Motor neuron (in vitro differentiated cells): ENCODE results near the gene SH3TC2. TPM values are rescaled to one million over a fixed set of nuclear protein-coding genes. Genes with fewer than 3 reads are reported as not detected.

Experiments
- ATAC-seq, 8 experiments: fragments of 200-7000 bp; cut with Tn5 transposase; replicated peaks in 6 of 8; 2 replicates each; pipeline ENCODE4 v1.8.0; 2021; ENCODE audit warnings: mild to moderate bottlenecking in 8 of 8, moderate library complexity in 8 of 8
- H3K27ac ChIP-seq, 2 donors: fragments of 250-450 bp; sonication (Bioruptor Pico); 2 replicates each; pipeline ENCODE4 v1.9.0; 2021; ENCODE audit warnings: antibody characterized with exemption in 2 of 2, mild to moderate bottlenecking in 2 of 2, moderate library complexity in 1 of 2
- H3K4me1 ChIP-seq, 2 donors: fragments of 250-450 bp; sonication (Bioruptor Pico); replicated peaks in 1 of 2; 2 replicates each; pipeline ENCODE4 v1.6.1; 2021; ENCODE audit warnings: antibody characterized with exemption in 2 of 2, mild to moderate bottlenecking in 2 of 2, moderate library complexity in 1 of 2
- H3K4me3 ChIP-seq, 5 donors: fragments of 250-450 bp; sonication (Bioruptor Pico); 2 replicates each; pipeline ENCODE4 v1.9.0; 2021; ENCODE audit warnings: antibody characterized with exemption in 5 of 5, mild to moderate bottlenecking in 5 of 5, moderate library complexity in 4 of 5
- WGBS, 10 experiments: fragments of 450-650 bp; shearing (Covaris generic); methylation state at CpG; one replicate each; pipeline ENCODE4 v1.0.0; 2022; 5-methylcytosine and 5-hydroxymethylcytosine counted together
- in situ Hi-C, 9 experiments: fragments of 400-800 bp; cut with MboI; loops; one replicate each; pipeline ENCODE4 v1.15.0; 2021; ENCODE audit warnings: low sequenced_read_pairs in 9 of 9, low pct_unique_long_range_greater_than_20kb in 2 of 9; ENCODE audit not compliant: unreplicated experiment in 9 of 9
- total RNA-seq, 8 experiments: library from RNA; unstranded; fragments of 300-600 nt; gene quantifications; 2 replicates each; pipeline versions ENCODE4 v1.2.3 to v1.2.4, GENCODE V29; 2022

Gene SH3TC2
- total RNA-seq, 8 experiments from 2014 or later, result 0.11 to 51.6 (median 0.93) TPM

DNA sequence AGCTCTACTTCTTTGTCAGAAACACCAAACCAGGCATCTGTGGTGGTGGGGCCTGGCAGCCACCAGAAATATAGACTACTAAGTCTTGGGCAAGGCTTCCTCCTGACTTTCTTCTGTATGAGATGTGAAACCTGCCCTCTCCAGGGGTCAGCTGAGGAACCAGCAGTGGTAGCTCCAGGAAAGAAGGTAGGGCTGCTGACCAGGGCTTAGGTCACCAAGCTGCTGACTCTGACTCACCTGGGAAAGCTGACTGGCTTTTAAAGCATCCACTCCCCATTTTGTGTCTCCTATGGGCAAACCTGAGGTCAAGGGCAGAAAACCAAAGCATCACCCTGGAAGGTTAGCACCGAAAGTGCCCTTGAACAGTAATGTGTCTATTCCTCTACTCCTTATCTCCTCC, 10.4 kb upstream of the SH3TC2 start:
- ATAC-seq, result peak in 2 of 8 experiments; percentile 31 to 32
- WGBS, 10 experiments, result 60 to 67% methylated on average over 1 of the region's 1 CpG; no CpG with 5 or more reads in 8 of the 10 experiments
- Histone ChIP-seq H3K4me1 (no peaks in the 10 kb centered on the region), H3K4me3 (no peak overlapping the region), H3K27ac (no peak overlapping the region)
- in situ Hi-C loops, result no loop called here

DNA sequence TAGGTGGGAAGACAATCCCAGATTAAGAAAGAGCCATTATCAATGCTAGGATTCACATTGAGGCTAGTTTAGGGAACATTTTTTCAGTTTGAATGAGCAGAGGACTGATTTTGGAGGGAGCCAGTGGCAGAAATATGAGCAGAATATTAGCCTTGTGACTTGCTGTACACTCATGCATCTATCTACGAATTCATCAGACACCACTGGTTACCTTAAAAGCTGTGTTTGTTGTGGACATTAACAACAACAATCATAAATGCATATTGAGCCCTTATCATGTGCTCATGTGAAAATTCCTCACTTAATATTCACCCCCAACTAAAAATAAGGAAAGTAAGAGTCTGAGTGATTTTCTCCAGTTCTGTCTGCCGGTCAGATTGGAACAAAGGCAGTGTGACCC, 9.9 kb upstream of the SH3TC2 start:
- WGBS, 10 experiments, result 0 to 67% (median 48%) methylated on average over 1 to 2 of the region's 2 CpGs; no CpG with 5 or more reads in 3 of the 10 experiments
- no peaks in the 10 kb centered on the region for H3K4me1 ChIP-seq
- in situ Hi-C loops, result no loop called here
- no peak overlapping the region for H3K4me3 ChIP-seq
- ATAC-seq, result peak in 1 of 8 experiments; percentile 21
- H3K27ac ChIP-seq, result no peak overlapping the region

DNA sequence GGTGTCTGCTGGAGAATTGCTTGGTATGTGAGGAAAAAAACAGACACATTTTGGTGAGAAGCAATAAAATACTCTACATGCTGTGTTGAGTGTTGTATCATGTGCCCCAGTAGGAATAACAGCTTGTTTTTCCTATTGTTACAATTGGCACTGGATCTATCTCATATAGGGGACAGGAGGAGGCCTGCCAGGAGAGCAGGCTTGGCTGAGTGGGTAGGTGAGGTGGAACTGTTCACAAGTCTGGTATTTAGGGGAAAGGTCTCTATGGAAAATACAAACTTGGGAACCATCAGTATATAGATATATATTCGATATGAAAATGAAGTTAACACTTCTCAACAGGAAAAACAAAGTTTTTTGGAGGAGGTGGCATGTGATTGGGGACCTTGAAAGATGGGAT, 9.5 kb upstream of the SH3TC2 start:
- Histone ChIP-seq H3K4me1 (no peaks in the 10 kb centered on the region), H3K4me3 (no peak overlapping the region), H3K27ac (no peak overlapping the region)
- in situ Hi-C loops, result no loop called here
- WGBS, 10 experiments, result 25 to 100% (median 41%) methylated on average over 1 of the region's 1 CpG; no CpG with 5 or more reads in 2 of the 10 experiments
- no peak for ATAC-seq

DNA sequence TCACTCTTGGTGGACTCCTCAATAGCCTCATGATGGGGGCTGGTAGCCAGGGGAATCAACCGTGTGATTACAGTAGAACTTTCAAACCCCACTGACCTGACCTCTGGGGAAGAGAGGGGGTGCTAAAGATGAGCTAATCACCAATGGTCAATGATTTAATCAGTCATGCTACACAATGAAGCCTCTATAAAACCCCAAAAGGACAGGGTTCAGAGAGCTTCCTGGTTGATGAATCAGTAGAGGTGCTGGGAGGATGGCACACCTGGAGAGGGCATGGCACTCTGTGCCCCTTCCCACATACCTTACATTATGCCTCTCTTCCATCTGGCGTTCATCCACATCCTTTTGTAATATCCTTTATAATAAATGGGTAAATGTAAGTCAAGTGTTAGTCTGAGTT, 8.9 kb upstream of the SH3TC2 start:
- Histone ChIP-seq H3K27ac (no peak overlapping the region), H3K4me3 (no peak overlapping the region), H3K4me1 (no peaks in the 10 kb centered on the region)
- ATAC-seq, result no peak
- WGBS, 10 experiments, result 43 to 100% (median 67%) methylated on average over 1 to 2 of the region's 2 CpGs; no CpG with 5 or more reads in 5 of the 10 experiments
- in situ Hi-C loops, result no loop called here

DNA sequence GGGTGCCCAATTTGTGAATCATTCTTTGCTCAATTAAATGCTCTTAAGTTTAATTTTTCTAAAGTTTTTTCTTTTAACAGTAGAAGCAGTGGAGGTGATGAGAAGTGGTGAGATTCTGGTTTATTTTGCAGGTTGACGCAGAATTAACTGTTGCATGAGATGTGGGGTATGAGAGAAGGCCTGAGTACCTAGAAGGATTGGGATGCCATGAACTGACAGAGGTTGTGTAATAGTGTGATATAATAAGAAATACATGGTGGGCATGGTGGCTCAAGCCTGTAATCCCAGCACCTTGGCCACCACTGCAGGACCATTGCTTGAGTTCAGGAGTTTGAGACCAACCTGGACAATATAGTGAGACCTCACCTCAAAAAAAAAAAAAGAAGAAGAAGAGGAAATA, 8.4 kb upstream of the SH3TC2 start:
- in situ Hi-C loops, result no loop called here
- Histone ChIP-seq H3K27ac (no peak overlapping the region), H3K4me3 (no peak overlapping the region), H3K4me1 (no peaks in the 10 kb centered on the region)
- no peak for ATAC-seq
- 40% methylated on average over 1 of the region's 1 CpG; no CpG with 5 or more reads in 9 of the 10 experiments for WGBS, 10 experiments

DNA sequence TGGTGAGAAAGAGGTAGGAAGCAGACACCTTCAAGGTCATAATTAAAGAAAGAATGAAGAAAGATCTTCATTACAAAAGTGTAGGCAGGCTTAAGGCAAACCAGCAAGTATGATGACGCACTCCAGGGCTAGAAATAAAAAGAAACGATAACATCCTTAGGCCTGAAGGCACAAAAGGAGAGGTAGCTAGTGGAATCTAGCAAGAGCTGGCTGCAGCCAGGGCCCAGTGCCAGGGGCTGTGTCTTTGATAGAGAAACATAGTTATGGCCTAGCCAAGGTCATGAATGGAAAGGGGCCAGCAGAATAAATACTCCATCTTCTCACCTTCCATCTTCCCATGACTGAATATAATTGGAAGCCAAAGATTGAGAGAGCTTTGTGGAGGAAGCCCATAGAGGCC, 6.8 kb upstream of the SH3TC2 start:
- ATAC-seq, result no peak

DNA sequence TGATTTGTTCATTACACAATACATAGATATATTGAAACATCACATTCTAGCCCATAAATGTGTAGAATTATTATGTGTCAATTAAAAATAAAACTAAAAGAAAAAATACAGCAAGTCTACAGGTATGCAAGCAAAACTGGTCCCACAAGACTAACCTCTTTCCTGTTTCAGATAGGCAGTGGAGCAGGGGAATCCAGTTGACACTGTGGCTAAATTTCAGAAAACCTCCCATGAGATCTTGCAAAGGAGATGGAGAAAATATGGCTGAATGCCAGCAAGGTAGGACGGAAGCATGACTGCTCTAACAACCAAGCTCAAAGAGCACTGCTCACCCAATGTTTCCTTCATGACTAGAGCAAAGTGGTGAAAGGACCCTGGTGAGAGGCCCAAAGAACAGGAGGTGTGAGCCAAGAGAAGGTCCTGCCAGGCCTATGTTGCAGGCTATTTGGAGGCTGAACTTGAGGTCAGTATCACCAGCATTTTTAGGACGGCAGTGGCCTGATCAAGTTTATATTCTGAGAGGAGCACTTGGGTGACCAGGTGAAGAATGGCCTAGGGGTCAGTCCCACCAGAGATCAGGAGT, 1.1 kb upstream of the SH3TC2 start:
- WGBS, 10 experiments, result 86 to 100% (median 100%) methylated on average over 1 to 2 of the region's 2 CpGs; no CpG with 5 or more reads in 5 of the 10 experiments
- H3K4me1 ChIP-seq, result peaks cover 0 to 5% of the 10 kb centered on the region in 2 donors
- ATAC-seq, result no peak
- in situ Hi-C loops, result no loop called here
- H3K27ac ChIP-seq, result no peak overlapping the region
- no peak overlapping the region for H3K4me3 ChIP-seq

More for the DNA sequence above, 6.8 kb upstream of the SH3TC2 start:
- WGBS, 10 experiments, result 59 to 100% (median 88%) methylated on average over 1 to 2 of the region's 2 CpGs; no CpG with 5 or more reads in 3 of the 10 experiments
- Histone ChIP-seq H3K4me1 (no peaks in the 10 kb centered on the region), H3K27ac (no peak overlapping the region), H3K4me3 (no peak overlapping the region)
- in situ Hi-C loops, result no loop called here

DNA sequence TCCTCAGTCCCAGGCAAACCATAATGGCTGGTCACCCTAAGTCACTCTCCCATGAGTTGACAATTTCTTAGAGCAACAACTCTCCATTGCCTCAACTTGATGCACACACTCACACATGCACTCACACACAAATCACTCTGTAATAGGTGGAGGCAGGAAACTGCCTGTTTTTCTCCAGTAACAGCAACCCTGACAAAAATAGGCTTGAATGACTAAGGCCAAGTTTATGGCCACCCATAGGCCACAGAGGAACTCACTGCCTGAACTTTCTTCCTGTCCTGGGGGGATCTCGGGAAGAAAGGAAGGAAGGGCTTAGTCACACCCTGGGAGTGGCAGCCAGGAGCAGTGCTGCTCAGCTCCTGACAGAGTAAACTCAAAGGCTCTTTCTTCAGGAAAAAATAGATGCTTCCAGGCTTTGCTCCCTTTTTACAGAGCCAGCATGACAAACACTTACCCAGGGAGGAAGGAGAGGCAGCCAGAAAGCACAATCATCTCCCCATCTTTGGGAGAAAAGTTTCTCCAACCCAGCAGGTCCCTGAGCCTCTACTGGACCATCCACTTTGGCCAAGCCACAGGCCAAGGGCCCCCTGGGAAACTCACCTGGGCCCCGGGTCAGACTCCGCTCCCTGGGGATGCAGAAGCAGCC, 368 bp downstream of the SH3TC2 start:
- Histone ChIP-seq H3K27ac (no peak overlapping the region), H3K4me1 (peaks cover 0 to 5% of the 10 kb centered on the region in 2 donors), H3K4me3 (no peak overlapping the region)
- peak; percentile 29 to 81 (median 41) for ATAC-seq
- in situ Hi-C loops, result no loop called here
- 0 to 20% (median 10%) methylated on average over 1 of the region's 3 CpGs; no CpG with 5 or more reads in 6 of the 10 experiments for whole genome bisulfite sequencing, 10 experiments

DNA sequence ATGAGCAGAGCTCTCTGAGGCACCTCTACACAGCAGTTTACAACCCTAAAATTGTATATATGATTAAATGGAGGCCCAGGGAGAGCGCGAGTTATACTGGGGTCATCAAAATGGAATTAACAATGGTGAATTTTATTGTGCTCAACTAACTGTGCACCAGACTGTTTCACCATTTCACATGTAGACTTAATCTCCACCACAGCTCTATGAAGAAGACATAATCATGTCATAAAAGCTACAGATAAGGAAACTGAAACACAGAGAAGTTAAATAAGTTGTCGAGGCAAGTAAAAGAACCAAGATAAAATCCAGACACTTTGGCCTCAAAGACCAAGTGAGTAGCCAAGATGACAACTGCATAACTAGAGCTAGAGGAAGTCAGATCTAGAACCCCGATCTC, 1.5 kb downstream of the SH3TC2 start:
- in situ Hi-C loops, result no loop called here
- Histone ChIP-seq H3K27ac (no peak overlapping the region), H3K4me3 (no peak overlapping the region), H3K4me1 (peaks cover 0 to 5% of the 10 kb centered on the region in 2 donors)
- 43 to 100% (median 95%) methylated on average over 1 to 4 of the region's 4 CpGs for WGBS, 10 experiments
- ATAC-seq, result no peak

DNA sequence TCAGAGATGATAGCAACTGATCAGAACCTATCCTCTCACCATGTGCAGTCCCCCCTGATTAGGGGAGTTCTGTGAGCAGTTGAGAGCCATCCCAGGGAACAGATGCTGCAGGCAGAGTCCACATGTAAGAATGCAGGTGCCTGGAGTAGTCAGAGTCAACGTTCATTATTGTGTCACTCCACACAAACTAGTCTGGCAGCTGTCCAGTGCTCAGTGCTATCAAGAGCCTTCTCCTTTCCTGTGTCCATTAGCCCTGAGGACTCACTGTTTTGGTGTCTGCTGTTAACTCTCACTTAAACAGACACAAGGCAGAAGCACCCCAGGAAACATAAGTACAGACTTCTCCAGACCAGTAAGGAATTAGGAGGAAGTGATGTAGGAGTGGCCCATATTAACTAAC, 2.5 kb downstream of the SH3TC2 start:
- in situ Hi-C loops, result no loop called here
- Histone ChIP-seq H3K4me1 (peaks cover 0 to 5% of the 10 kb centered on the region in 2 donors), H3K27ac (no peak overlapping the region), H3K4me3 (no peak overlapping the region)
- 0 to 50% (median 40%) methylated on average over 1 of the region's 1 CpG; no CpG with 5 or more reads in 7 of the 10 experiments for WGBS, 10 experiments
- ATAC-seq, result no peak

DNA sequence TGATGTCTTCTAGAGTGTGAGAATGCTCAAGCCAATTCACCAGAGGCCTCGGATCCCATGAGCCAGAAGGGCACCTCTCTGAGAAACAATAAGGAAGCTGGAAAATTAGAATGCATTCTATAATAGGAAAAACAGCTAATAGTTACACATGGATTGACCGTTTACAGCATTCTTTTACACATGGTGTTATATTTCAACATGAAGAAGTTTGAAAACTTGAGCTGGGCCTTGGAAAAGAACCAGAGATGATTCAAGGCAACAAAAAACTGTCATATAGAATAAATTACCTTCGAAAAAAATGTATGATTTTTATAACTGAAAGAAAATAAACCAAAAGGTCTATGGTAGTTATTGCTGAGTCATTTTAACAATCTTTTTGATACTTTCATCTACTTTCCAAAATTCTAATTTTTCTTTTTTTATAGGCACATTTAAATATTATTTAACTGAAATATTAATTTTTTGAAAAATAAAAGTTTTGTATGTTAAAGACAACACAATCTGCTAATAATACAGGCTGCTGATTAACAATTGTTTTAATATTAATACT, 6.2 kb downstream of the SH3TC2 start:
- no peak overlapping the region for H3K4me3 ChIP-seq
- H3K27ac ChIP-seq, result no peak overlapping the region
- in situ Hi-C loops, result loop anchor here in 1 of 9 experiments (10.0 kb wide), 1 partner anchor 58 kb away; no protein-coding TSS in a partner anchor
- WGBS, 10 experiments, result 53 to 100% (median 81%) methylated on average over 2 to 3 of the region's 3 CpGs
- no peaks in the 10 kb centered on the region for H3K4me1 ChIP-seq
- ATAC-seq, result no peak

DNA sequence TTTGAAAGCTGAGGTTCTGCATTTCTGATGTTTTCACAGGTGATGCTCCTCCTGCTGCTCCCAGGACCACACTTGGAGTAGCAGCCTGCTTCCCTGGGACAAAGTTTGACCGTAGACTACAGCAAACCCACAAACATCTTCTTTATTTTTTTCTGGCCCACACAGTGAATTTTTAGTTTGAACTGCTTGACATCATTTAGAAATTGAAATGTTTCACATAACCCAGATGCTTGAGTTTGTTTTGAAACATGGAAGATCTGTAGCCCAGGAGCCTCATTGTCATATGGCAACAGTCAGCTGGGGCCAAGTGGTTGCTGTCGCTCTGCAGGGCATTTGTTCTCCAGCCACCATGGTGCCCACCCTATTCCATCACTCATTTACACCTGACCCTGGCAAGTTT, 8.4 kb downstream of the SH3TC2 start:
- no peak for ATAC-seq
- in situ Hi-C loops, result loop anchor here in 1 of 9 experiments (10.0 kb wide), 1 partner anchor 60 kb away; no protein-coding TSS in a partner anchor
- Histone ChIP-seq H3K27ac (no peak overlapping the region), H3K4me3 (no peak overlapping the region), H3K4me1 (no peaks in the 10 kb centered on the region)
- WGBS, 10 experiments, result 50 to 100% (median 80%) methylated on average over 1 to 2 of the region's 2 CpGs; no CpG with 5 or more reads in 3 of the 10 experiments

DNA sequence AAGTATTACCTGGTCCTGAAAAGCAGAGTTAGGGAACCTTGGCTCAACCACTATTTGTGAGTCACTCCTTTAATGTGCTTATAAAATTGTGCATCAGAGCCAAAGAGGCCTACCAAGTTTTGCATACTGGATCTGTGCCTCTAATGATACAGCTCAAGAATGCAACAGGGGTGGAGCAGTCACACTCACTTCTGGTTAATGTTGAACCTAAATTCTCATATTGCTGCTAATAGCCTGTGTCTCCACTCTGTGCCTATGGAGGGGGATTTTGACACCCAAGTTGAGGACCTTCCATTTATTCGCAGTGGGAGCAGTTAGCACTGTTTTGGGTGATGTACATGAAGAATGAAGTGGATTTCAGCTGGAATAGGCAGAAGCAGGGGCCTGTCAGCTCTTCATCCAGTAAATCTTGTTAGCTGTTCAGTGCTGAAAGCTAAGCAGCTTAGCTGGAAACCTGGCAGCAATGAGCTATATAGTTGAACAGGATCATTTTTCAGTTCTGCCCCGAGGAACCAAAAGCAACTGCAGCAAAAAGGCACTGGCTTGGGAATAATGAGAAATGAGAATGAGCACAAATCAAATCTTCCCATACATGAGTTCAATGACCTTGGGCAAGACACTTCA, 9.7 kb downstream of the SH3TC2 start:
- WGBS, 10 experiments, result 0 to 100% (median 50%) methylated on average over 1 to 2 of the region's 2 CpGs; no CpG with 5 or more reads in 2 of the 10 experiments
- in situ Hi-C loops, result loop anchor here in 1 of 9 experiments (10.0 kb wide), 1 partner anchor 62 kb away; no protein-coding TSS in a partner anchor
- ATAC-seq, result peak in 4 of 8 experiments; percentile 62 to 94 (median 86)
- Histone ChIP-seq H3K27ac (no peak overlapping the region), H3K4me1 (no peaks in the 10 kb centered on the region), H3K4me3 (no peak overlapping the region)
